Fibroblast of lung (primary cell): ENCODE data around the gene IGF2BP2.

Experiments used
- EZH2 ChIP-seq: IDR thresholded peaks from 2 replicates; pipeline ENCODE4 v1.5.1; 2012; ENCODE audit warnings: low read length, control low read depth, mild to moderate bottlenecking; ENCODE audit errors: missing control alignments
- TF ChIP-seq, protein P1 (sequence below), 2 donors: IDR thresholded peaks in 1 of 2; conservative IDR thresholded peaks in 1 of 2; 1 replicate in 1 of 2; 2 replicates in 1 of 2; pipeline ENCODE4 v1.5.1; 2011 to 2012; ENCODE audit warnings: low read length in 2 of 2, control low read depth in 1 of 2, inconsistent platforms in 1 of 2, low read depth in 1 of 2, mild to moderate bottlenecking in 1 of 2

- TF ChIP-seq, protein P1, sequence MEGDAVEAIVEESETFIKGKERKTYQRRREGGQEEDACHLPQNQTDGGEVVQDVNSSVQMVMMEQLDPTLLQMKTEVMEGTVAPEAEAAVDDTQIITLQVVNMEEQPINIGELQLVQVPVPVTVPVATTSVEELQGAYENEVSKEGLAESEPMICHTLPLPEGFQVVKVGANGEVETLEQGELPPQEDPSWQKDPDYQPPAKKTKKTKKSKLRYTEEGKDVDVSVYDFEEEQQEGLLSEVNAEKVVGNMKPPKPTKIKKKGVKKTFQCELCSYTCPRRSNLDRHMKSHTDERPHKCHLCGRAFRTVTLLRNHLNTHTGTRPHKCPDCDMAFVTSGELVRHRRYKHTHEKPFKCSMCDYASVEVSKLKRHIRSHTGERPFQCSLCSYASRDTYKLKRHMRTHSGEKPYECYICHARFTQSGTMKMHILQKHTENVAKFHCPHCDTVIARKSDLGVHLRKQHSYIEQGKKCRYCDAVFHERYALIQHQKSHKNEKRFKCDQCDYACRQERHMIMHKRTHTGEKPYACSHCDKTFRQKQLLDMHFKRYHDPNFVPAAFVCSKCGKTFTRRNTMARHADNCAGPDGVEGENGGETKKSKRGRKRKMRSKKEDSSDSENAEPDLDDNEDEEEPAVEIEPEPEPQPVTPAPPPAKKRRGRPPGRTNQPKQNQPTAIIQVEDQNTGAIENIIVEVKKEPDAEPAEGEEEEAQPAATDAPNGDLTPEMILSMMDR (conservative IDR thresholded peaks at IDR 0.05 in 1 of 2, IDR thresholded peaks at IDR 0.05 in 1 of 2; ENCODE audit: low read depth in 1 of 2, low read length in 2 of 2): no peak
- TF ChIP-seq EZH2: no peak
Measured at GRCh38 chr3:185767002-185767688, 57.7 kb downstream of the IGF2BP2 start.
